ENCODE results near the gene SRGAP3.
"Not testable (repeated sequence)": the region's sequence is repeated elsewhere in the genome, so short reads cannot be mapped to it uniquely, and the experiment has no call there.

Gene SRGAP3

DNA sequence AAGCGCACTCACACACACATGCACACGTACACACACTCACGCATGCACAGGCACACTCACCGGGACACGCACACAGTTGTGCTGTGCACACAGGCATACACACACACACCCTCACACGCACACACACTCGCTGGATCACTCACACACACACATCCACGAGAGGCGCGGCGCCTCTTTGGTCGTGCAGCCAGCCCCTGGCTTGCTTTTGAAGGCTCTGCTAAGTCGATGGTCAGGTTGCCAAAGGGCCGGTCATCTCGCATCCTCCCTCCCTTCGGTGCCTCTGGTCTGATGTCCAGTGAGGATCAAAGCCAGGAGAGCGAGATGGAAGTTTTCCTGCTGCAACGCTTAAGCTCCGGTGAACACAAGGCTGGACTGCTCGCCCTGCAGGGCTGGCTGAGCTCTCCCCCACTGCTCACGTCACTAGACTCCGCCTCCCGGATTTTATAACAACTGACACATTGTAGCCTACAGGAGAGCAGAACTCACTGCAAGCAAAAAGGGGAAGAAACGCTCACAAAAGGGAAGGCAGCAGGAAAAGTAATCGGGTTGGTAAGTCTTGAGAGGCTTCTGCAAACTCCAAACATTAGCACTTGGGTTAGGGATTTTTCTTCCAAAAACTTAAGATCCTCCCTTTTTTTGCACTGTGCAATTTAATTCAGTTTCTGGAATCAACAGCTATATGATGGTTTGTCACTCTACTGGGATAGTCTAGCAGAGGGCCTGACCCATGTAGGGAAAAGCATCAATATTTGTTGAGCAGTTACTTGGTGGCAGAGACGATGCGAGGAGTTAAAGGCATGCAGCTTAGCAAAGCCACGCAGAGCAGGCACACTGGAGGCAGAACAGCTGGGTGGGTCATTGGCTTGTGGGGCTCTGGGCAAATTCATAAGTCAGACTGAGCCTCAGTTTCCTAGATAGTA, at the start of gene SRGAP3:
SRGAP3 (minus strand) TSS at position 374 of the 920 bp plus-strand sequence. CDS start 695 bp downstream, outside the sequence.
- DNase-seq (ENCODE audit: low read depth), result peak; percentile 55

DNA sequence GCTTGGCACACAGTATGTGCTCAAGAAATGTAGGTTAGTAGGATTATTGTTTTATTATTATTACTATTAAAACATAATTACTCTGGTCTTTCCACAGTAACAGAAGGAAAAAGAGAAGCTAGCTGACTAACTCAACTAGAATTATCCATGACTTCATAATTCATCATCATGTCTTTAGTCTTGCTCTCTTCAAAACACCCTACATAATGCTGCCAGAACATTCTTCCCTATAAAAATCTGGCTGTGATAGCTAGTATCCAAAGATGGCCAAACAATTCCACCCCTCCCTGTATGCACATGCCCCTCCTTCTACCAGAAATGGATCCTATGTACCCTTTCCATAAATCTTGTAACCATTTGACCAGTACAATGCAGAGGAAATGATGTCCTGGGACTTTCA, 48.8 kb upstream of the SRGAP3 start:
- DNase-seq (ENCODE audit: low read depth), result no peak

DNA sequence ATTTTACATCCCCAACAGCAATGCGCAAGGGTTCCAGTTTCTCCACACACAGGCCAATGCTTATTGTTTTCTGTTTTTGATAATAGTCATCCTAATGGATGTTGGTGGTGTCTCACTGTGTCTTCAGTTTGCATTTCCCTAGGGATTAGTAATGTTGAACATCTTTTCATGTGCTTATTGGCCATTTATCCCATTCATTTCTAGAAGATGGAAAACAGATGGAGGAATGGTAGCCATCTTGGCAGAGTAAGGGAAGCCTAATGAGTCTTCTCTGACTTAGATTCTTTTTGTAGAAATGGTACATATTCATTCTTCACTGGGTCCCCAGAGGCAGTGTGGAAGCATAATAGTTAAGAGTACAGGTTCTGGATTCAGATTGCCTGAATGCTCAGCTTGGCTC, 46.8 kb upstream of the SRGAP3 start:
- DNase-seq (ENCODE audit: low read depth), result no peak

DNA sequence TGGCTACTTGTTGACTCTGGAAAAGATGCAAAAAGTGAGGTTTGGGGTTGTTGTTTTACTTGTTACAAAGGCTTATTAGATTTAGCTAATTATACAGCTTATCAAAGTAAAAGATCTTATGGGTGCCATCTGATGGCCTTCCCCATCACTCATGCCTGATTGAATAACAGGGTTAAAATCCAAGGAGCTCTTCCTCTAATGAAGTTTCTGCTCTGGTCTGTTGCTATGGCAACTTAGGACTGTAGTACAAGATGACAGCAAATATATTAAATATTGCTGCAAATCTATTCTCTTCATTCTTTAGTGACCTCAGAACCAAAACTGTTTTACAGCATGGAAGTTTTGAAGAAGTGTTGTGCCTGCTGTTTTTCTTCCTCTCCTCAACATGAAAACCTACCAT, 45.6 kb upstream of the SRGAP3 start:
- no peak for DNase-seq (ENCODE audit: low read depth)

DNA sequence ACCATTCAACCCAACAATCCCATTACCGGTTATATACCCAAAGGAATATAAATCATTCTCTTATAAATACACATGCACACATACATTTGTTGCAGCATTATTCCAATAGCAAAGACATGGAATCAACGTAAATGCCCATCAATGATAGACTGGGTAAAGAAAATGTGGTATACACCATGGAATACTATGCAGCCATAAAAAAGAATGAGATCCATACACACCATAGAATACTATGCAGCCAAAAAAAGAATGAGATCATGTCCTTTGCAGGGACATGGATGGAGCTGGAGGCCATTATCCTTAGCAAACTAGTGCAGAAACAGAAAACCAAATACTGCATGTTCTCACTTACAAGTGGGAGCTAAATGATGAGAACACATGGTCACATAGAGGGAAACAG, 44.5 kb upstream of the SRGAP3 start:
- not testable (repeated sequence) for DNase-seq (ENCODE audit: low read depth)

DNA sequence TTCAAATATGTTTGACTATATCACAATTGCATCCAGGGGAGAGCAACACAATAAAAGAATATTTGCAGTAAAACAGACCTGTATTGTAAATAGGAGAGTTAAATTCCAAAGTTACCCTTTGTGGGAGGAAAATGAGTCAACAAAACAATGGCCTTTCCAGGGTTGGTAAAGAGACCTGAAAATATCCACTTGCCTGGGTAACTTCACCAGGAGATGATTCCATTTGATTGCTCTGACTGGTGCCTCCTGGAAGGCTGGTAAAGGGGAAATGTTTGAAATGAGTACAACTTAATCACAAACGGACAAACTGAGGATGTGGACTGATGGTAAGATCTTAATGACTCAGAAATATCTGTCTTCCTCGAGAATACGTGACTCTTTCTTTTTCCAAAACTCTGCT, 43.6 kb upstream of the SRGAP3 start:
- DNase-seq (ENCODE audit: low read depth), result no peak

DNA sequence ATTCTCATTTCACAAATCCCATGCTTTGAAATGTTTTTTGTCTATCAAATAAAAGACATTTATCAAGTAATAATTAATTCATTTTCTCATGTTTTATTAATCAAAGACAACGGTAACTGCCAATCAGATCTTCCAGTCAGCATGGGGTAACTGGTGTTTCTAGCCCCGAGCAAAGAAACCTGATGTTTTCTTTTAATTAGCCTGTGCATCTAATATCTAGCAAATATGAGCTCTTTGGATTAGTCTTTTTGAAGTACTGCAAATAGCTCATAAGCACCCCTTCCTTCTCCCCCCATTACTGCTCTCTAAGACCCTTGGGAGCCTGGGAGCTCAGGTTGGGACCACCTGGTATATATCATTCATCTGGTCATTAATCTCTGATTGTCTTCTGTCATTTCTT, 43.1 kb upstream of the SRGAP3 start:
- no peak for DNase-seq (ENCODE audit: low read depth)

DNA sequence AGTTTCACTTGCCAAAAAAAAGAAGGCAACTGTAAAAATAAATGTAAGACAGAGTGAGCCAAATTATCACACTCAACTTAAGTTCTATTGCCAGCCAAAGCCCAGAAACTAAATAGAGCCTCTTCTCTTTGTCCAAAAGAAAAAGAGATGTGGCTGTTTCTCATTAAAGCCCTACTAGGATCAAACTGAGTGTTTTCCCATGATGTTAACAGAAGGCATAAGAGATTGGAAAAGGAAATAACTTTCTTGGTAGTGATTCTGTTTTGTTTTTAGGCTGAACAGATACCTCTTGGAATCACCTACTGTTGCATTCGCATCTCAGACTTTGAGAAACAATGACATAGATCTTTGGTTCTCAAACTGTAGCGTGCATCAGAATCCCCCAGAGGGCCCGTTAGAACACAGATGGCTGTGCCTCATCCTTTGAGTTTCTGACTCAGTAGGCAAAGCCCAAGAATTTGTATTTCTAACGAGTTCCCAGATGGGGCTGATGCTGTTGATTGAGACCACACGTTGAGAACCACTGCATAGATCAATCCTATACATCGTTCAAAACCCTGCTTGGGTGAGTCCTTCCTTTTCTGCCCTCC, 42.5 kb upstream of the SRGAP3 start:
- no peak for DNase-seq (ENCODE audit: low read depth)

DNA sequence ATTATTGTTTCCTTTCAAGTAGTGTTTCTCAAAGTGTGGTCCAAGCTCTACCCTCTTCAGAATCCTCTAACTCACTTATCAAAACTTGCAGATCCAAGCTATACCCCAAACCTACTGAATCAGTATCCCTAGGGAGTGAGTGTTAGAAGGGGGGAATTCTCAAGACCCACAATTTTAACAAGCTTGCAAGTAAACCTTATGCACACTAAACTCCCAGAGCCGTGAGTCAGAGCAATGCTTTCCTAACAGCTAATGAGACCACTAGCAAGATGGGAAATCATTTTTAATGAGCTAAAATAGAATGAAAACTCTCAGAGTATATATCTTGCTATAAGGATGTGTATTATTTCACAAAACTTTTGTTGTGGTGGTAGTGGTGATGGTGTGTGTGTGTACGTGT, 41.1 kb upstream of the SRGAP3 start:
- no peak for DNase-seq (ENCODE audit: low read depth)

DNA sequence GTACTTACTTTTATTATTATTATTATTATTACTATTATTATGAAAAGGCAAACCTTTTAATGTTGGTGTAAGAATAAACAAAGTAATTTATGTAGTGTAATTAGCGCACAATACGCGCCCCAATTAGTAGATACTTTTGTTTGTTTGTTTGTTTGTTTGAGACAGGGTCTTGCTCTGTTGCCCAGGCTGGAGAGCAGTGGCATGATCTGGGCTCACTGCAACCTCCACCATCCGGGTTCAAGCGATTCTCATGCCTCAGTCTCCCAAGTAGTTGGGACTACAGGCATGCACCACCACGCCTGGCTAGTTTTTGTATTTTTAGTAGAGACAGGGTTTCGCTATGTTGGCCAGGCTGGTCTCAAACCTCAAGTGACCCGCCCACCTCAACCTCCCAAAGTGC, 32.1 kb upstream of the SRGAP3 start:
- DNase-seq (ENCODE audit: low read depth), result not testable (repeated sequence)

DNA sequence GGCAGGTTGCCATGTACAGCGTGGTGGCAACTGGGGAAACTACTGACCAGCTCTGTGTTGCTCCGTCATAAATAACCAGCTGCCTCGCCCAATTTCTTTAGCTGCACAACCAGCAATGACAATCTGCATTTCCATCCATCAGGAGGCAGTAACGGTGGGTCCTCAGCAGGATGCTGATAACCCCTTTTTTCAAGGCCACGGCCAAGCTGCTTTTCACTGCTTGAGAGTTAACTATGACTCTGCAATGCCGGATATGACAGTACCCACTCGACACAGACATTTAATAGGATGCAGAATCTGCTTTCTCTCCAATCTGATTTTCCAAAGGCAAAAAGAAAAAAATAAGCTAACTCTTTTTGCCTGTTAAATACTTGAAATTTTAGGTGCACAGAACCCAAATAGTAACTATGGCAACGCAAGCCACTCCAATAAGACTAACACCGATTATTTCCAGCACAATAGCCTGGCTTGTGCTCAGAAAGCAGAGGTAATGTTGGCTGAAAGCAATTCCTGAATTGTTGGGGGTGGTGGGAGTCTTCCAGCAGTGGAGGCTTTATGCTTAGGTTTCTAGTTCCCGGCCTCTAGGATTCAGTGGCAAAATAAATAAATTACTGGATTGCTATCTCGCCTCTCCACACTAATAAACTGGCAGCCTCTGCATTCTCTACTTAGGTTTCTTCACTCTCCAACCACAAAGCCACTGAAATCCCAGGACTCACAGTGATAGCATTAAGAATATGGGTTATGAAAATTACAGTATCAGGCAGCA, 31.2 kb upstream of the SRGAP3 start:
- DNase-seq (ENCODE audit: low read depth), result no peak

DNA sequence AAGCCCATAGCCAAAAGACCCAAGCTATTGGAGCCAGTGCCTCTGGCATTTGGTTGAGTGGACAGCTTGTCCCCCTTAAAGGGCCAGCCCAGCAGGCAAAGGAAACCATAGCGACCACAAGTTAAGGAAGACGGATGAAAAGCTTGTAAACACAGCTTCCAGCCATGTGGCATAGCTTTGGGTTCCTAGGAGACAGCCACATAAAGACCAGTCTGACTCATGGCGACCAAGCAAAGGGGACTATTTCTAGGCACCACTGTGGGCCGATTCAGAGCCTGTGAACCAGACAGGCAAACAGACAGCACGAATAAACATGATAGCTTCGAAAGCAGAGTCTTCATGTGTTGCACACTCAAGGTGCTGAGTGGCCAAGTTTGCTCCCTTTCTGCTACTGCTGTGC, 30.5 kb upstream of the SRGAP3 start:
- no peak for DNase-seq (ENCODE audit: low read depth)

DNA sequence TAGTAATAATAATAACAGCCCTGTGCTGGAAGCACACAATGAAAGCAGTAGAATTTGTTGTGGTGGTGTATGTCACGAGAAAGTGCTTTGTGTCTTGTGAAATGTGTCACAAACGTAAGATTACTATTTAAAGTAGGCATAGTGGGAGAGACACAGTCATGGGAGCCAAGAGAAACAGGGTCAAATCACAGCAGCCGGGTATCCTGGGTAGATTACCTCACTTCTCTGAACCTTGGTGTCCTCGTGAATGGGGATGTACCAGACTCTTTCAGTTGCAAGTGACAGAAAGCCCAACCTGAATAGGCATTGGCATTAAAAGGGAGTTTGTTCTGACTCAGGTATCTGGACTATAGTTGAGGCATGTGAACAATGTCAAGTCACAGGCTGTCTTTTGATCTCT, 29.1 kb upstream of the SRGAP3 start:
- no peak for DNase-seq (ENCODE audit: low read depth)

DNA sequence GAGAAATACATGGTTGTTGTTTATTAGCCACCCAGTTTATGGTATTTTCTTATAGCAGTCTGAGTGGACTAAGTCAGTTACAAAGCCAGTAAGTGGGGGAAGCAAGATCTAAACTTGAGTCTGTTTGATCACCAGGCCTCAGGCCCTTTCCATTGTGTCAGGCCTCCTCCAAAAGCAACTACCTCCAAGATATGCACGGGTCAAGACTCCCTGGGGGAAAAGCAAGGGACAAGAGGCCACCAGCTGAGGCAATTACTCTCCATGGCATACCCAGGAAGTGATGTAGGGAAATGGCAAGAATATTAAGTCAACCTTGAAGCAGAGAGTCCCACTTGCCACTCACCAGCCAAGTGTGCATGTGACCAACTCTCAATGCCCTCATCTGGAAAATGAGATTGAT, 28.6 kb upstream of the SRGAP3 start:
- no peak for DNase-seq (ENCODE audit: low read depth)

DNA sequence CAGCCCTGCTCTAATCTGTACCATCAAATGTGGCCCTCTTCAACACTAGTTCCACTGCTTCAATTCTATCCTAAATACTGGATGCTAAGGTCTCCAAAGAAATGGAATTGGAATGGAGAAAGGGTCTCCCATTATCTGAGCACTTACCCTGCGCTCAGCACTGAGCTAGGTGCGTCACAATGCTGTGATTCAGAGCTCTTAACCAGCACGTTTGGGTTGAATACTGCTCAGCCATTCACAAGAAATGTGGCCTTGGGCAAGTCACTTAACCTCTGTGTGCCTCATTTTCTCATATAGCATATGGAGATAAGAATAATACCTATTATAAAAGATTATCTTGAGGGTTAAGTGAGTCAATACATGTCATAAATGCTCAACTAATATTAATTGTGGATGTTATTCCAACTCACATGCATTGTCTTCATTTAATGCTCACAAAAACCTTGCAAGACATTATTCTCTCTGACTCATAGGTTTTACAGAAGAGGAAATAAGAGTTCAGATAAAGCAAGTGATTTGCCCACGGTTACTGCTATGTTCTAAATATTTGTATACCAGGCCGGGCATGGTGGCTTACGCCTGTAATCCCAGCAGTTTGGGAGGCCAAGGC, 27.4 kb upstream of the SRGAP3 start:
- DNase-seq (ENCODE audit: low read depth), result no peak

DNA sequence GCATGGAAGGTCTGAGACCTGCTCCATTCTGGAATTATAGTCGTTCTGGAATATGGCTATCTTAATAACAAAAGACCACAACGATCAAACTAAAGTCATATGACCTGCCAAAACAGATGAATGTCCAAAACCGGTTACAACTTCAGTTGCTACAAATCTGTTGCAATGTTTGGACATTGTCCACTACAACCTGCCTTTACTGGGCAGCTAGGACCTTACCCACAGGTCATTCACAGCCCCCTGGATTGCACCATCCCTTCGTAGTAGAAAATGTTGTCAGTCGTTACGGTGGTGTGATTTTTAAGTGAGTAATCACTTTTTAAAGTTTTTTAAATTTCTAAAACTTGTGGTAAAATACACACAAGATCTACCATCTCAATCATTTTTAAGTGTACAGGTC, 22.5 kb upstream of the SRGAP3 start:
- no peak for DNase-seq (ENCODE audit: low read depth)

DNA sequence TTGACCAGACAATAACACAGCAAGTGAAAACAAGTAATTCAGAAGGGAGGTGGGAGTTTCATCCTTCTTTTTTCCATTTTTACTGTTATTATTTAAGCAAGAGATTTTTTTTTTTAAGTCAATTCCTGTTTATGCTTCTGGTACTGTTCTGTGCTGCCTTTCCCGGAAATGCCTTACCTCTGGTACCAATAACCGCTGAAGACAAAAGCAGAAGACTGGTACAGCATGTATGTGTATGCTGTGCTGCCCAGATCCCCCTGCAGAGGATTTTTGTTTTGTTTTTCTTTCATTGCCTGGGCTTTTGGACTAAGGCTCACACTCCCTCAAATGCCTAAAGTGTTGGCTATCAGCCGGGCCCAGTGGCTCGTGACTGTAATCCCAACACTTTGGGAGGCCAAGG, 21.3 kb upstream of the SRGAP3 start:
- no peak for DNase-seq (ENCODE audit: low read depth)

DNA sequence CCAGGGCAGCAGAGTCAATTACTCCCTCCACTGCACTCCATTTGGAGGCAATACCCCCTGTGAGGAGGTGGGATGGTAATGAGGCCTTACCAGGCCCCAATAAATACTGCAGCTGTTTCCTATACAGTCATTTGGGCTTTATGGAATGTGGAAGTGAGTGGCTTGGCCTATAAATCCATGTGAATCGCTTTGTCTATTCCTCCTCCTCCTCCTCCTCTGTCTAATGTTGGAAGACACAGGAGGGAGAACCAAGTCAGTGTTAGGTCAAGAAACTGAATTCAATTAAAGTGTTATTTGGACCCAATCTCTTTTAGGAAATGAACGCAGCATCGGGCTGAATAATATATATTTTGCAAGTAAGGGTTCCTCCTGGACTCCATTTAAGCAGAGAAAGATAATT, 17.3 kb upstream of the SRGAP3 start:
- DNase-seq (ENCODE audit: low read depth), result no peak

DNA sequence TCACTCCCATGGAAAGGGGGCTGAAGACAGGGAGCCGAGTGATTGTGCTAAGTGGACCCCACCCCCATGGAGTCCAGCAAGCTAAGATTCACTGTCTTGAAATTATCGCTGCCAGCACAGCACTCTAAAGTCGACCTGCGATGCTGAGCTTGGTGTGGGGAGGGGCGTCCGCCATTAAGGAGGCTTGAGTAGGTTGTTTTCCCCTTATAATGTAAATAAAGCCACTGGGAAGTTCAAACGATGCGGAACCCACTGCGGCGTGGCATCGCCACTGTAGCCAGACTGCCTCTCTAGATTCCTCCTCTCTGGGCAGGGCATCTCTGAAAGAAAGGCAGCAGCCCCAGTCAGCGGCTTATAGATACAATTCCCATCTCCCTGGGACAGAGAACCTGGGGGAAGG, 10.9 kb upstream of the SRGAP3 start:
- DNase-seq (ENCODE audit: low read depth), result no peak

DNA sequence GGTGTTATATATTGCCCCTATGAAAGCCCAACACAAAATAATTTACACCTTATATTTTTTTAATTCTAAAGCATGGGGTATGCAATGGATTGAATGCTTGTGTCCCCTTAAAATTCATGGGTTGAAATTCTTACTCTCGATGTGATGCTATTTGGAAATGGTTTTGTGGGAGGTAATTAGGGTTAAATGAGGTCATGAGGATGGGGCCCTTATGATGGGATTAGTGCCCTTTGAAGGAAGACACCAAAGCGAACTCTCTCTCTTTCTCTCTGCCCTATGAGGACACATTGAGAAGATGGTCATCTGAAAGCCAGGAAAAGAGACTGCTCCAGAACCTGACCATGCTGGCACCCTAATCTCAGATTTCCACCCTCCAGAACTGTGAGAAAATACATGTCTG, 7.6 kb upstream of the SRGAP3 start:
- DNase-seq (ENCODE audit: low read depth), result no peak

DNA sequence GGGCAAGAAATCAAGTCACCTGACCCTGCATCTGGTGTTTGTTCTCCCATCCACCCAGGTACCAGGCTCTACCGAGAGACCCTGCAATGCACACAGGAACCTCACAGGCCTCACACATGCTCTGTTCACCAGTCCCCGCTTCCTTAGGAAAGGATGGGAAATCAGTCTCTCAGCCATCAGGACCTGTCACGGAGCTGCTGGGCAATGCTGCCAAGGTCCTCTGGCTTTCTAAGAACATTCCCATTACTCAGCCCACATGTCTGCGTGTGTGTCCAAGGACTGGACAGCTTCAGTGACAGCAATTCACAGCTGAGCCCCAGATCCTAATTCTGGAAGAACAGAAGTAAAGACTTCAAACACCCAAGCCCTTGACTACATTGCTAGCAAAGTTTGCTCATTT, 6.5 kb upstream of the SRGAP3 start:
- no peak for DNase-seq (ENCODE audit: low read depth)

DNA sequence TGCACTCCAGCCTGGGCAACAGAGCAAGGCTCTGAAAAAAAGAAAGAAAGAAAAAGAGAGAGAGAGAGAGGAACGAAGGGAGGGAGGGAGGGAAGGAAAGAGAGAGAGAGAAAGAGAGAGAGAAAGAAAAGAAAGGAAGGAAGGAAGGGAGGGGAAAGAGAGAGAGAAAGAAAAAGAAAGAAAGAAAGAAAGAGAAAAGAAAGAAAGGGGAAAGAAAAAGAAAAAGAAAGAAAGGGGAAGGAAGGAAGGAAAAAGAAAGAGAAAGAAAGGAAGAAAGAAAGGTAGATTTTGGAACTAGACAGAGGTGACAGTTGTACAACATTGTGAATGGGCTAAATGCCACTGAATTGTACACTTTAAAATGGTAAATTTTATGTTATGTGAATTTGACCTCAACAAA, 5.3 kb upstream of the SRGAP3 start:
- no peak for DNase-seq (ENCODE audit: low read depth)

DNA sequence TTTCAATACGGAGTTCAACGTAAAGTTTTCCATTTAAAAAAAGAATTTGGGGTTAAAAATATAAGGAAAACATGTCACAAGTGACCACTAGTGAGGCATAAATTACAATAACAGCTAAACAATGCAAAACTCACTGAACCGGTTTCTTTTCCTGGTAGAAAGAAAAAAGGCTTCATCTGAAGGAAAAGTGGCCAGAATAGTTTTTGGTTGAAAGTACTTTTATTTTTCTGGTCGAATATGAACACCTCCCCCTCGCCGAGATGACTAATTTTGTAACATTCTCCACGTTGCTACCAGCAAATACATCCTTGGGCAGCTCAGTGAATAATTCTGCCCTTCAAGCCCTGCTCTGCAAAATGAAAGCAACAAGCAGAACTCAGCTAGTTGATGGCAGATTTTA, 3.9 kb upstream of the SRGAP3 start:
- no peak for DNase-seq (ENCODE audit: low read depth)
